Measurements from ENCODE around the gene INTS7. TPM values are rescaled to one million over a fixed set of nuclear protein-coding genes. Genes with fewer than 3 reads are reported as not detected.

INTS7 gene
- total RNA-seq = 10 to 100 TPM in 7 of 9 donors, 1 to 10 TPM in 2; 9.4 to 24.5 (median 12.8) TPM
- polyA plus RNA-seq = 10 to 100 TPM in 1 of 3 donors, 1 to 10 TPM in 2; 6.3 to 14.8 (median 8.8) TPM
- long read RNA-seq, donor 1 = 0 reads
- long read RNA-seq, donor 2, full-length matches to known transcripts = 1 of 1 reads
- long read RNA-seq, donor 2, partial matches to known transcripts = 0 of 1 reads
- long read RNA-seq, donor 2, other reads (novel, unspliced or antisense) = 0 of 1 reads
- long read RNA-seq, donor 3, full-length matches to known transcripts = 2 of 2 reads
- long read RNA-seq, donor 3, partial matches to known transcripts = 0 of 2 reads
- long read RNA-seq, donor 3, other reads (novel, unspliced or antisense) = 0 of 2 reads
- long read RNA-seq, donor 4, partial matches to known transcripts = 1 of 1 reads
- long read RNA-seq, donor 4, other reads (novel, unspliced or antisense) = 0 of 1 reads
- long read RNA-seq, donor 5, full-length matches to known transcripts = 13 of 16 reads
- long read RNA-seq, donor 5, partial matches to known transcripts = 0 of 16 reads
- long read RNA-seq, donor 5, other reads (novel, unspliced or antisense) = 3 of 16 reads
- long read RNA-seq, donor 6, full-length matches to known transcripts = 3 of 4 reads
- long read RNA-seq, donor 6, partial matches to known transcripts = 0 of 4 reads
- long read RNA-seq, donor 6, other reads (novel, unspliced or antisense) = 1 of 4 reads
- long read RNA-seq, donor 7 = 0 reads
- long read RNA-seq, donor 8, full-length matches to known transcripts = 2 of 2 reads
- long read RNA-seq, donor 8, partial matches to known transcripts = 0 of 2 reads
- long read RNA-seq, donor 8, other reads (novel, unspliced or antisense) = 0 of 2 reads
- long read RNA-seq, donor 9, partial matches to known transcripts = 7 of 7 reads
- long read RNA-seq, donor 9, other reads (novel, unspliced or antisense) = 0 of 7 reads
- long read RNA-seq, donor 10, full-length matches to known transcripts = 2 of 2 reads
- long read RNA-seq, donor 10, partial matches to known transcripts = 0 of 2 reads
- long read RNA-seq, donor 10, other reads (novel, unspliced or antisense) = 0 of 2 reads

GRCh38 chr1:212035123-212035834, at the start of gene INTS7, which contains the start of gene DTL:
Gene INTS7, minus strand, starts transcription at chr1:212035557. Its CDS starts 120 bp downstream, at chr1:212035437.
Gene DTL, plus strand, starts transcription at chr1:212035748. Its CDS starts 143 bp downstream, at chr1:212035891.
- TF ChIP-seq POLR2A (IDR thresholded peaks at IDR 0.05) = peak in 1 of 2 donors; percentile 38
- TF ChIP-seq CTCF (IDR thresholded peaks at IDR 0.05) = peak; percentile 85 to 99 (median 92)
- H3K36me3 ChIP-seq (replicated peaks in 1 of 2) = no peaks in the 10 kb centered on the region
- no peaks in the 10 kb centered on the region for H3K27me3 ChIP-seq
- H3K27ac ChIP-seq = peak within 1 kb of the TSS in 4 of 5 donors; percentile 53 to 93 (median 82)
- H3K4me3 ChIP-seq = peak within 1 kb of the TSS in 3 of 4 donors; percentile 75 to 84 (median 80)
- peaks cover 22 to 35% of the 10 kb centered on the region in 2 donors for H3K4me1 ChIP-seq (replicated peaks in 1 of 2)
- intact Hi-C loops (cut with DNase I) = loop anchor here in 1 of 2 donors (10.0 kb wide), 1 partner anchor 350 kb away; no protein-coding TSS in a partner anchor
- DNase-seq = peak; percentile 99
- H3K9me3 ChIP-seq (replicated peaks in 1 of 3) = no peaks in the 10 kb centered on the region
- 0 to 1% (median 0%) methylated on average over 36 to 53 of the region's 53 CpGs for WGBS, 4 donors

GRCh38 chr1:212082765-212083406, 47.5 kb upstream of the INTS7 start:
- Histone ChIP-seq H3K27me3 (no peaks in the 10 kb centered on the region), H3K9me3 (replicated peaks in 1 of 3) (no peaks in the 10 kb centered on the region), H3K4me1 (replicated peaks in 1 of 2) (no peaks in the 10 kb centered on the region), H3K27ac (no peak overlapping the region), H3K4me3 (no peak overlapping the region), H3K36me3 (replicated peaks in 1 of 2) (no peaks in the 10 kb centered on the region)
- 89 to 100% (median 99%) methylated on average over 2 of the region's 2 CpGs for WGBS, 4 donors
- intact Hi-C loops (cut with DNase I) = no loop called here
- no peak for TF ChIP-seq CTCF (IDR thresholded peaks at IDR 0.05)
- TF ChIP-seq POLR2A (IDR thresholded peaks at IDR 0.05) = no peak
- no peak for DNase-seq

GRCh38 chr1:212078826-212079225, 43.5 kb upstream of the INTS7 start:
- Histone ChIP-seq H3K27ac (no peak overlapping the region), H3K9me3 (replicated peaks in 1 of 3) (no peaks in the 10 kb centered on the region), H3K27me3 (no peaks in the 10 kb centered on the region), H3K4me1 (replicated peaks in 1 of 2) (no peaks in the 10 kb centered on the region), H3K4me3 (no peak overlapping the region), H3K36me3 (replicated peaks in 1 of 2) (no peaks in the 10 kb centered on the region)
- intact Hi-C loops (cut with DNase I) = loop anchor here in 1 of 2 donors (10.0 kb wide), 1 partner anchor 216 kb away; no protein-coding TSS in a partner anchor
- no peak for DNase-seq
- no peak for TF ChIP-seq CTCF (IDR thresholded peaks at IDR 0.05)
- WGBS, 4 donors = 92 to 96% (median 94%) methylated on average over 2 of the region's 2 CpGs

Data from adrenal gland (tissue), 19 donors.